ENCODE results near the gene GATA1.
A peak's percentile ranks its signal among the peaks of the same experiment; 100 is the strongest.

Gene GATA1

GRCh38 chrX:48800574-48801279 is 14.3 kb downstream of the GATA1 start:
- ATAC-seq, result no peak
- TF ChIP-seq PPARA (CRISPR knock-in tag; IDR thresholded peaks at IDR 0.05; ENCODE audit: borderline replicate concordance) (no peak), ZFP3 (CRISPR knock-in tag; IDR thresholded peaks at IDR 0.05) (no peak), CSDC2 (CRISPR knock-in tag; IDR thresholded peaks at IDR 0.05) (no peak)

GRCh38 chrX:48801280-48802088 is 15.1 kb downstream of the GATA1 start, which contains the start of gene HDAC6:
HDAC6 (plus strand) TSS chrX:48802067; CDS start chrX:48802693, 626 bp downstream.
- peak; percentile 93 for ATAC-seq
- TF ChIP-seq ISL1 (CRISPR knock-in tag; IDR thresholded peaks at IDR 0.05) (no peak), ZNF8 (CRISPR knock-in tag; IDR thresholded peaks at IDR 0.05) (no peak), TSHZ2 (CRISPR knock-in tag; IDR thresholded peaks at IDR 0.05) (no peak), ZFP3 (CRISPR knock-in tag; IDR thresholded peaks at IDR 0.05) (no peak), SNAI2 (CRISPR knock-in tag; IDR thresholded peaks at IDR 0.05) (no peak), TOX (CRISPR knock-in tag; IDR thresholded peaks at IDR 0.05; ENCODE audit: borderline replicate concordance) (no peak), CREB5 (CRISPR knock-in tag; IDR thresholded peaks at IDR 0.05; ENCODE audit: low read depth) (no peak), PATZ1 (CRISPR knock-in tag; IDR thresholded peaks at IDR 0.05; ENCODE audit: borderline replicate concordance) (no peak), OSR1 (CRISPR knock-in tag; IDR thresholded peaks at IDR 0.05) (no peak), GLIS3 (CRISPR knock-in tag; IDR thresholded peaks at IDR 0.05) (no peak), ARNTL (CRISPR knock-in tag; IDR thresholded peaks at IDR 0.05; ENCODE audit: borderline replicate concordance, low read depth) (no peak), ZNF565 (CRISPR knock-in tag; conservative IDR thresholded peaks at IDR 0.05; ENCODE audit: low read depth) (no peak), BACH2 (CRISPR knock-in tag; IDR thresholded peaks at IDR 0.05; ENCODE audit: borderline replicate concordance) (no peak), POU6F1 (CRISPR knock-in tag; IDR thresholded peaks at IDR 0.05; ENCODE audit: borderline replicate concordance, low read depth) (no peak), ZNF70 (CRISPR knock-in tag; IDR thresholded peaks at IDR 0.05) (no peak), CSDC2 (CRISPR knock-in tag; IDR thresholded peaks at IDR 0.05) (no peak), CSRNP3 (CRISPR knock-in tag; IDR thresholded peaks at IDR 0.05) (no peak)

Measured in SK-N-SH treated with all-trans-retinoic acid at 6 μM for 48 hours (cell line).